Endodermal cell (in vitro differentiated cells): ENCODE measurements around the gene ATXN7L1. TPM values are rescaled to one million over a fixed set of nuclear protein-coding genes. Genes with fewer than 3 reads are reported as not detected.

Experiments
- DNase-seq: peaks from one replicate; pipeline ENCODE4 v3.0.0-alpha.2; 2017
- H3K27ac ChIP-seq: 2 replicates; pipeline ENCODE4 v1.5.1; 2013; ENCODE audit warnings: mild to moderate bottlenecking, low read depth, low read length, moderate library complexity
- H3K27me3 ChIP-seq: 2 replicates; pipeline ENCODE4 v1.6.1; 2013; ENCODE audit warnings: mild to moderate bottlenecking, low read length, moderate library complexity; ENCODE audit not compliant: insufficient read depth, control insufficient read depth, poor library complexity, severe bottlenecking
- H3K36me3 ChIP-seq: 2 replicates; pipeline ENCODE4 v1.7.0; 2013; ENCODE audit warnings: mild to moderate bottlenecking, low read length, moderate library complexity; ENCODE audit not compliant: control insufficient read depth, insufficient read depth
- H3K4me1 ChIP-seq: one replicate; pipeline ENCODE4 v1.7.0; 2013; ENCODE audit warnings: low read length; ENCODE audit not compliant: control insufficient read depth, insufficient read depth
- H3K4me3 ChIP-seq: 2 replicates; pipeline ENCODE4 v1.5.1; 2013; ENCODE audit warnings: mild to moderate bottlenecking, low read length, moderate library complexity
- H3K9ac ChIP-seq: 2 replicates; pipeline ENCODE4 v1.6.1; 2013; ENCODE audit warnings: mild to moderate bottlenecking, low read length, moderate library complexity; ENCODE audit not compliant: poor library complexity, severe bottlenecking; ENCODE audit errors: extremely low read depth
- H3K9me3 ChIP-seq: 2 replicates; pipeline ENCODE4 v1.6.1; 2013; ENCODE audit warnings: mild to moderate bottlenecking, low read length, moderate library complexity; ENCODE audit not compliant: control insufficient read depth
- H3K27ac Mint-ChIP-seq: 2 replicates; pipeline ENCODE4 v1.8.0; 2020; ENCODE audit warnings: mixed read lengths
- H3K27me3 Mint-ChIP-seq: 2 replicates; pipeline ENCODE4 v1.8.0; 2021; ENCODE audit warnings: mild to moderate bottlenecking, mixed read lengths; ENCODE audit not compliant: insufficient read depth
- H3K36me3 Mint-ChIP-seq: 2 replicates; pipeline ENCODE4 v1.8.0; 2020; ENCODE audit warnings: low read depth, mixed read lengths
- H3K4me1 Mint-ChIP-seq: 2 replicates; pipeline ENCODE4 v1.8.0; 2020; ENCODE audit warnings: mixed read lengths
- H3K4me3 Mint-ChIP-seq: 2 replicates; pipeline ENCODE4 v1.8.0; 2020; ENCODE audit warnings: mild to moderate bottlenecking, moderate library complexity, mixed read lengths
- H3K9me3 Mint-ChIP-seq: 2 replicates; pipeline ENCODE4 v1.8.0; 2020; ENCODE audit warnings: mild to moderate bottlenecking, mixed read lengths
- WGBS, 2 experiments: methylation state at CpG; one replicate each; pipeline versions ENCODE4 v1.1.5 to v1.1.7; 2013; ENCODE audit warnings: missing lambda C conversion rate in 2 of 2, mixed read lengths in 1 of 2; ENCODE audit not compliant: insufficient coverage in 1 of 2, insufficient read length in 1 of 2; 5-methylcytosine and 5-hydroxymethylcytosine counted together
- total RNA-seq, 2 donors: library from RNA; stranded (reverse); fragmentation: NEBNext Ultra II Directional in 1 of 2; extraction: Animal tissue kit (Norgen Biotek cat#: 25700) in 1 of 2; gene quantifications; 2 replicates in 1 of 2; 3 replicates in 1 of 2; pipeline ENCODE4 v1.2.1, GENCODE V29; 2021
- TF ChIP-seq, protein P1 (sequence below): fragments of 200-600 bp; sonication (generic); conservative IDR thresholded peaks from 2 replicates; pipeline ENCODE4 v1.5.0; 2021; ENCODE audit warnings: antibody characterized with exemption, mild to moderate bottlenecking

Gene ATXN7L1
- total RNA-seq, 2 donors from 2014 or later: 16.9 to 30.4 TPM

DNA sequence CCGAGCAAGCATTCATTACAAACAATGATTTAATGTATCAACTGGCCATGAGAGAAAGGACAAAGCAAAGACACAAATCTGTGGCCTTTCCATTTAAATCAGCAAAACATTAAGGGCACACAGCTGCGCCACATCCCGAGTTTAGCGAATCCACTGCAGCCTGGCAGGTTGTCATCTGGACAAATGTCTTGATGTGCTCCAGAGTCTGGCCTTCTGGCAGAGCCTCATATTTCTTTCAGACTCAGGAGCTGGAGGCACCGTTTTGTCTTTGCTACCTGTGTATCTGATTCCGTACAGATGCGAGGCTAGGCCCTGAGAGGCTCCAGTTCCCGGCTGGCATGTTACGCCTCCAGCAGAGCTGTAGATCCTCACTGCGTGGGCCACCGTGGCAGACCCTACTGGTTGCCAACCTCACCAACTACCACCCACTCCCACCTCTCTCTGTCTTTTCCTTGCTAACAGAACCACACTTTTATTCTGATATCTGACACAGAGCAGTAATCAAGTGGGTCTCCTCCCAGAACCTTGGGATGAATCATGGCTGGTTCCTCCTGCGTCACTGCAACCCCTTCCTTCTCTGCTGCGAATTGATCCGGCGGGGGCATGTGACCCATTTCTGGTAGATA, 254.2 kb downstream of the ATXN7L1 start:
- Mint-ChIP-seq H3K36me3 (peaks cover 69% of the 10 kb centered on the region), H3K27ac (no peak overlapping the region), H3K4me1 (peaks cover 3% of the 10 kb centered on the region), H3K27me3 (no peaks in the 10 kb centered on the region), H3K4me3 (no peak overlapping the region), H3K9me3 (peaks cover 14% of the 10 kb centered on the region)
- DNase-seq: peak; percentile 38
- H3K36me3 ChIP-seq: peaks cover 28% of the 10 kb centered on the region
- 94 to 96% methylated on average over 12 to 15 of the region's 15 CpGs for WGBS, 2 experiments
- H3K4me3 ChIP-seq: no peak overlapping the region
- H3K9me3 ChIP-seq: peaks cover 17% of the 10 kb centered on the region
- no peaks in the 10 kb centered on the region for H3K27me3 ChIP-seq
- TF ChIP-seq, protein P1, sequence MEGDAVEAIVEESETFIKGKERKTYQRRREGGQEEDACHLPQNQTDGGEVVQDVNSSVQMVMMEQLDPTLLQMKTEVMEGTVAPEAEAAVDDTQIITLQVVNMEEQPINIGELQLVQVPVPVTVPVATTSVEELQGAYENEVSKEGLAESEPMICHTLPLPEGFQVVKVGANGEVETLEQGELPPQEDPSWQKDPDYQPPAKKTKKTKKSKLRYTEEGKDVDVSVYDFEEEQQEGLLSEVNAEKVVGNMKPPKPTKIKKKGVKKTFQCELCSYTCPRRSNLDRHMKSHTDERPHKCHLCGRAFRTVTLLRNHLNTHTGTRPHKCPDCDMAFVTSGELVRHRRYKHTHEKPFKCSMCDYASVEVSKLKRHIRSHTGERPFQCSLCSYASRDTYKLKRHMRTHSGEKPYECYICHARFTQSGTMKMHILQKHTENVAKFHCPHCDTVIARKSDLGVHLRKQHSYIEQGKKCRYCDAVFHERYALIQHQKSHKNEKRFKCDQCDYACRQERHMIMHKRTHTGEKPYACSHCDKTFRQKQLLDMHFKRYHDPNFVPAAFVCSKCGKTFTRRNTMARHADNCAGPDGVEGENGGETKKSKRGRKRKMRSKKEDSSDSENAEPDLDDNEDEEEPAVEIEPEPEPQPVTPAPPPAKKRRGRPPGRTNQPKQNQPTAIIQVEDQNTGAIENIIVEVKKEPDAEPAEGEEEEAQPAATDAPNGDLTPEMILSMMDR: no peak
- H3K4me1 ChIP-seq: no peaks in the 10 kb centered on the region
- H3K9ac ChIP-seq: no peak overlapping the region
- no peak overlapping the region for H3K27ac ChIP-seq

DNA sequence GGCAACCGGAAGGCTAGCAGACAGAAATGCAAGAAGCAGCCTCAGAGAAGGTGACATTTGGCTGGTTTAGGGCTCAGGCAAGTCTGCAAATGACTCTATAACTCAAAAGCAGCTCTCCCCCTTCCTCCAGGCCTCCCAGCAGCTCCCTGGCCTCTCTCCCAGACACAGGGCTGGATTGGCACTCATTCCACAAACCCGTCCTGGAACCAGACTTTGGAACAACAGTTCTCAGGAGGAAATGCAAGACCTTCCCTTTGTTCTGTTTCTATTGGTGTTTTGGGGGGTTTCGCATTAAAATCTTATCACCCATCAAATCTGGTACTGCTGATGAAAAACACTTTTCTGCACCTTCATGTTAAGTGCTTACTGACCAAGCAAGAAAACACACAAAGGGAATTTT, 254.8 kb downstream of the ATXN7L1 start:
- Histone ChIP-seq H3K27ac (no peak overlapping the region), H3K9me3 (peaks cover 12% of the 10 kb centered on the region), H3K36me3 (peaks cover 24% of the 10 kb centered on the region), H3K4me3 (no peak overlapping the region), H3K27me3 (no peaks in the 10 kb centered on the region), H3K9ac (no peak overlapping the region), H3K4me1 (no peaks in the 10 kb centered on the region)
- TF ChIP-seq, protein P1: no peak
- Mint-ChIP-seq H3K27ac (no peak overlapping the region), H3K4me3 (no peak overlapping the region), H3K4me1 (peaks cover 3% of the 10 kb centered on the region), H3K27me3 (no peaks in the 10 kb centered on the region), H3K36me3 (peaks cover 66% of the 10 kb centered on the region), H3K9me3 (peaks cover 12% of the 10 kb centered on the region)
- 94 to 95% methylated on average over 2 to 3 of the region's 3 CpGs for WGBS, 2 experiments
- no peak for DNase-seq

DNA sequence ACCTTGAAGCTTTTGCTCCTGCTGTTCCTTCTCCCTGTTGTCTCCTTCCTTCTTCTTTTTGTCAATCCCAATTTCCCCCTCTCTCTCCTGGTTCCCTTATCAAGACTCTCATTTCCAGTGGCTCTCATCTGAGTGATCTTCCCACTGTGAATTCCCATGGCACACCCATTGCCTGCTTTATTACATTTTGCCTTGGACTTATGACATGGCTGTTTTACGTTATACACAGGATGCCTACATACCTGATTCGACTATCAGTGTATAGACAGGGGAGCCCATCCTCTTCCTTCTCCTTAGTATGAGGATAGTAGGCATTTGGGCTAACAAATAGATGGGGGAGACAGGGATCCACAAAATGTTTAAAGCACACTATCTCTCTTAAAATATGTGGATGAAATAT, 255.2 kb downstream of the ATXN7L1 start:
- Histone ChIP-seq H3K4me3 (no peak overlapping the region), H3K9ac (no peak overlapping the region), H3K9me3 (peaks cover 8% of the 10 kb centered on the region), H3K27me3 (no peaks in the 10 kb centered on the region), H3K36me3 (peaks cover 20% of the 10 kb centered on the region), H3K4me1 (no peaks in the 10 kb centered on the region), H3K27ac (no peak overlapping the region)
- Mint-ChIP-seq H3K36me3 (peaks cover 66% of the 10 kb centered on the region), H3K27me3 (no peaks in the 10 kb centered on the region), H3K4me3 (no peak overlapping the region), H3K9me3 (peaks cover 8% of the 10 kb centered on the region), H3K4me1 (peaks cover 3% of the 10 kb centered on the region), H3K27ac (peak overlapping the region; percentile 4)
- DNase-seq: no peak
- TF ChIP-seq, protein P1: no peak
- WGBS, 2 experiments: 43% methylated on average over 2 of the region's 2 CpGs; no CpG with 5 or more reads in 1 of the 2 experiments
